T-helper 9 cell (primary cell): ENCODE data around the gene WDSUB1.

Experiments
- DNase-seq: peaks from one replicate; pipeline ENCODE4 v3.0.0-alpha.2; 2020

Gene WDSUB1

DNA sequence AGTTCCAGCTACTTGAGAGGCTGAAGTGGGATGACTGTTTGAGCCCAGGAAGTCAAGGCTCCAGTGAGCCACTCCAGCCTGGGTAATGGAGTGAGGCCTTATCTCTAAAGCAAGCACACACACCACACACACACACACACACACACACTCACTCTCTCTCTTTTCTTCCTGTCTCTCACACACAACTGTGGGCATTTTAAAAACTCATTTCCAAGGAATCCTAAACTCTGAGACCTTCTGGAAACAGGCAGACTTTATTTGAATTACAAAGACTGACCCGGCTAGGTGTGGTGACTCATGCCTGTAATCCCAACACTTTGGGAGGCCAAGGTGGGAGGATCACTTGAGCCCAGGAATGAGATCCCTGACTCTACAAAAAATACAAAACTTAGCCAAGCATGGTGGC is 21.3 kb downstream of the WDSUB1 start:
- no peak for DNase-seq

DNA sequence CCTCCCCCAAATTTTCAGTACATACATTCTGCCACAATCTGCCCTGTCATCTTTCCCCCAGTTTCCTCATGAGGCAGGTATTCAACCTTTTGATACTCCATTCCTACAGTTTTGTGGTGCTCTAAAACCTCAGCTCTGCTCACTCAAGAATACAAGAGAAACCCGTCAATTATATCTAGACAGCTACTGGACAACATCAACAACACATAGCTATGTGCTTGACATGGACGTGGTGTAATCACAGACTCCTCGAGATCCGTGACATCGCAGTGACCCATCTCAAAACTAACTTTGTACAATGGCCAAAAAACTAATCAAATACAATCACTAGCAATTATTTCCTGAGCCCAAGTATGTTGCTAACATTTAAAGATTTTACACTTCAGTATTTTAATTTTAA is 23.6 kb downstream of the WDSUB1 start:
- DNase-seq, result no peak

- DNase-seq, result no peak
These were observed 24.3 kb downstream of the WDSUB1 start for GRCh38 chr2:159262226-159262625.

DNA sequence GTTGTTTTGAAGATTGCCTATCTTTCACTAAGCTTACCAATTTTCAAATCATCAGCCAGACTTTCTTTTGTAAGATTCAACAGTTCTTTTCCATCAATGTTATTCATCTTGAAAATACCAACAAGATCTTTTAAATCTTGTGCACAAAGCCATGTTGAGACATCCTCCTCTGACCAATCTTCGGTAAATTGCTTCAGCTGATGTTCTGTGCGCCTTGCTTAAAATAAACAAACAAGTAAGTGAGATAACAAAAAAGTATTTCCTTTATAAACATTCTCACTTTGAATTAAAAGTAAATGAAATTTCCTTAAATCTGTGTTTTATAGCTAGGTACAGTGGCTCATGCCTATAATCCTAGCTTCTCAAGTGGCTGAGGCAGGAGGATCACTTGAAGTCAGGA is 30.3 kb downstream of the WDSUB1 start:
- no peak for DNase-seq

GRCh38 chr2:159252905-159253304 is 33.6 kb downstream of the WDSUB1 start:
- no peak for DNase-seq

DNA sequence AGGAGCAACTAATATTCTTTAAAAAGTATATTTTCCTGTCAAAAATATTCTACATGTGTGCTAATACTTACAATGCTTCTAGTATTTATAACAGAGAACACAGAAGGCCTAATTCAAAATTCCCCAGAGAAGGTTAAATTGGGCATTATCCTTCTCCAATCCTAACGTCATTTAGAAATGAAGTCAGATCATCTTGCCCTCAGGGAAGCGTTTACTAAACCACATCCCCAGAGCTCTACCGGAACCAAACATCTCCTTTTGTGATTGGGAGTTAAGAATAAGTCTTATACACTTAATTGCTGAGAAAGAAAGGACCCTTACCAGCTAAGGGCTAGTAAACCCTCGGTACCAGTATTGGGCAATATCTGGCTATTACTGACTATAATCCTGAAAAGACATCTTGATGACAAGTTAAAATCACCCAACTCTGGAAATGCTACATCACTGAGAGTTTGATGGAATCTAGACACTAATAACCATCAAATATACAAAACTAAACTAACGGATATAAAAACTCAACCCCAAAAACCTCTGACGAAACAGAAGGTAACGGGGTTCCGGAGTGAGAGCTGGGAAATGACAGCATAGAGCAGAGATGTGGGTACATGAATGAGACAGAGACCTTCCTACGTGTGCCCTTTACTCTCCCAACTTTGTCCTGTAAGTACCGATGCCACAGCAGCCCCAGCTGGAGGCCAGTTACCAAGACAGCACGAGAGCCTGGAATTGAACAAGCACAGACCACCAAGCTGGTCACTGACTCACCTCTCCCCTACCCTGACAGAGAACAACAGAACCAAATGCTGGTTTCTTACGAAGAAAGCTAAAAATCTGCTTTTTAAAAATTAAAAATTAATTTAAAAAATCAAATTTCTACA is 35.0 kb downstream of the WDSUB1 start:
- no peak for DNase-seq

GRCh38 chr2:159249990-159250715 is 36.4 kb downstream of the WDSUB1 start:
- DNase-seq, result no peak

GRCh38 chr2:159246325-159246988 is 40.0 kb downstream of the WDSUB1 start:
- no peak for DNase-seq

GRCh38 chr2:159243529-159243928 is 43.0 kb downstream of the WDSUB1 start:
- no peak for DNase-seq

DNA sequence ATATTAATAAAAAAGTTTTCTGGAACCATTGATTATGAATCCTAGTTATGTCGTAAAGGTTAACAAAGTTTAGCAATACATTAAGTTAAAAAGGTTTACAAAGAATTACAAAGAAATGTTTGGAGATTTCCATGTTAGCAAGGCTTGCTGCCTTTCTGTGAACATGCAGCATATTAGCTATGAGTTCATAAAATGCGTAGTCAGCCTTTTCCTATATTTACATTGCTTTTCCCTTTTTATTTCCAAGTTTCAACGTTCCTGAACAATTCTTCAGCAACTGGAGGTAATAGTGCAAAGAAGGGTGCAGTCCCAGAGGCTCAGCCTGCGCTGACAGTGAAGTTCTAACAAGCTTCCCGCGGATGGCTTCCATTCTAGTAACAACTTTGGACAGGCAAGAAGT is 51.6 kb downstream of the WDSUB1 start:
- DNase-seq, result no peak

- DNase-seq, result no peak
These were observed 53.9 kb downstream of the WDSUB1 start for GRCh38 chr2:159232456-159233170.

GRCh38 chr2:159230145-159230877 is 56.2 kb downstream of the WDSUB1 start:
- DNase-seq, result no peak

DNA sequence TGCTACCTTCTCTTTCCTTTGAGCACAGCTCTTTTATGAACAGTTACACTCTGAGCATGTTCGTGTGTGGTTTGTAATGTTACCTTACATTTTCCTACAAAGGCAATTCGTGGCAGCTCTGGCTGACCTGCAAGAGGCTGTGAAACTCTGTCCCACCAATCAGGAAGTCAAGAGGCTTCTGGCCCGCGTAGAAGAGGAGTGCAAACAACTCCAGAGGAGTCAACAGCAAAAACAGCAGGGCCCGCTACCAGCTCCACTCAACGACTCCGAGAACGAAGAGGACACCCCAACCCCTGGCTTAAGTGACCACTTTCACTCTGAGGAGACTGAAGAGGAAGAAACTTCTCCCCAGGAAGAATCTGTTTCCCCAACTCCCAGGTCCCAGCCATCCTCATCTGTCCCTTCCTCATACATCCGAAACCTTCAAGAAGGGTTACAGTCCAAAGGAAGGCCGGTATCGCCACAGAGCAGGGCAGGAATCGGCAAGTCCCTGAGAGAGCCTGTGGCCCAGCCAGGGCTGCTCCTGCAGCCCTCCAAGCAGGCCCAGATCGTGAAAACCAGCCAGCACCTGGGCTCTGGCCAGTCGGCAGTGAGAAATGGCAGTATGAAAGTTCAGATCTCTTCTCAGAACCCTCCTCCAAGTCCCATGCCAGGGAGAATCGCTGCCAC is 56.9 kb downstream of the WDSUB1 start:
- DNase-seq, result no peak

- no peak for DNase-seq
These were observed 58.4 kb downstream of the WDSUB1 start for GRCh38 chr2:159228081-159228581.

DNA sequence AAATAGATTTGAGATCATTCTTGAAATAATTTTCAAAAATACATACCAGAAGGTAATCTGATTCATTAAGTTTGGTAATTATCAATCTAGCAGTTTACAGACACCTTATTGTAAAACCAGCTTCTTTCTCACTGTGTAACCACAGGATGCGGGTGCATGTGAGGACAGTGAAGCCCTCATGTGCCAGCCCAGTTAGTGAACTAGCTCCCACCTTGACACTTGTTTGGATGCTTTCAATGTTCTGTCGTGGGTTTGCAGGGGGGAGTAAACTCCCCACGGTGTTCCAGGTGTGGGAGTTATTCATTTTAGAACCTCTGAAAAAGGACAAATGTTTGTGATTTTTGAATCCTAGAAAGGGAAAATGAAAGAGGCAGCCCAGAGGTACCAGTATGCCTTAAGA is 59.0 kb downstream of the WDSUB1 start:
- DNase-seq, result no peak

DNA sequence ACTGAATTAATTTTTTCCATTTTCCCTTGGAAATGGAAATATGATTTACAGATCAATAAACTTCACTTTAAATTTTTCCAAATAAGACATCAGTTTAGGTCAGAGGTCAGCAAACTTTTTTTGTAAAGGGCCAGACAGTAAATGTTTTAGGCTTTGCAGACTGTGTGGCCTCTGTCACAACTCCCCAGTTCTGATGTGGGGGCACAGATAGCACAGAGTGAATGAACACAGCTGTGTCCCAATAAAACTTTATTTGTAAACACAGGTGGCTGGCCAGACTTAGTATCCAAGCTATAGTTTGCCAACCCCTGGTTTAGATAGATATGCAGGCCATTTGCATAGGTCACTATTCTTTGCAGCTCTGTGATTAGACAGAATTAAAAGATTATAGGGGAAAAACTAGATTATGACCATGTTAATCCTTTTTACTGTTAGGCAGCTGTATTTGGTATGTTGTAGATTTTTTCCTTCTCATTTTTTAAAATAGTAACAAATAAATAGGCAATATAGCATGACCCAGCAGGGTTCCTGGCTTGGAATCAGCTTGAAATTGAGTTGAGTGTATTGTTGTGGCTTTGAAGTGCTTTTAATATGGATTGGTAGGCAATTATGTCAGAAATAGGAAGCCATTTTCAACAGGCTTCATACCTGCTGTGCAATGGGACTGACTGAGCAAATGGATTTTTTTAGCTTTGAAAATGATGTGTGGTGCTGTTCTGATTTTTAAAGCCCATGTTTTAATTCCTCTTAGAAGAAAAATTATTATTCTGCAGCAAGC is 59.7 kb downstream of the WDSUB1 start:
- no peak for DNase-seq

DNA sequence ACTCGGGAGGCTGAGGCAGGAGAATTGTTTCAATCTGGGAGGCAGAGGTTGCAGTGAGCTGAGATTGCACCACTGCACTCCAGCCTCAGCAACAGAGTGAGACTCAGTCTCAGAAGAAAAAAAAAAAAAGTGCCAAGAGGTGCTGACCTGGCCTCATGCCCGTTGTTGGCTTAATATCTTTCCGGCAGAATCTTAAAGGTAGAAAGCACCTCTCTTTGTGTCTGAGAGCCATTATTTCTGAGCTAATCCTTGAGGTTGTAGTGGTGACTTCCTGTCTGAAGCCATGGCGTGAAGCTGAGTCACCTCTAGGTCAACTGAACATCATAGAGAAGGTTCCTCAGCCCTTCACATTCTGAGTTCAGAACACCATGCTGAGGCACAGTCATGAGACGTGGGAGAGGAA is 60.4 kb downstream of the WDSUB1 start:
- no peak for DNase-seq

DNA sequence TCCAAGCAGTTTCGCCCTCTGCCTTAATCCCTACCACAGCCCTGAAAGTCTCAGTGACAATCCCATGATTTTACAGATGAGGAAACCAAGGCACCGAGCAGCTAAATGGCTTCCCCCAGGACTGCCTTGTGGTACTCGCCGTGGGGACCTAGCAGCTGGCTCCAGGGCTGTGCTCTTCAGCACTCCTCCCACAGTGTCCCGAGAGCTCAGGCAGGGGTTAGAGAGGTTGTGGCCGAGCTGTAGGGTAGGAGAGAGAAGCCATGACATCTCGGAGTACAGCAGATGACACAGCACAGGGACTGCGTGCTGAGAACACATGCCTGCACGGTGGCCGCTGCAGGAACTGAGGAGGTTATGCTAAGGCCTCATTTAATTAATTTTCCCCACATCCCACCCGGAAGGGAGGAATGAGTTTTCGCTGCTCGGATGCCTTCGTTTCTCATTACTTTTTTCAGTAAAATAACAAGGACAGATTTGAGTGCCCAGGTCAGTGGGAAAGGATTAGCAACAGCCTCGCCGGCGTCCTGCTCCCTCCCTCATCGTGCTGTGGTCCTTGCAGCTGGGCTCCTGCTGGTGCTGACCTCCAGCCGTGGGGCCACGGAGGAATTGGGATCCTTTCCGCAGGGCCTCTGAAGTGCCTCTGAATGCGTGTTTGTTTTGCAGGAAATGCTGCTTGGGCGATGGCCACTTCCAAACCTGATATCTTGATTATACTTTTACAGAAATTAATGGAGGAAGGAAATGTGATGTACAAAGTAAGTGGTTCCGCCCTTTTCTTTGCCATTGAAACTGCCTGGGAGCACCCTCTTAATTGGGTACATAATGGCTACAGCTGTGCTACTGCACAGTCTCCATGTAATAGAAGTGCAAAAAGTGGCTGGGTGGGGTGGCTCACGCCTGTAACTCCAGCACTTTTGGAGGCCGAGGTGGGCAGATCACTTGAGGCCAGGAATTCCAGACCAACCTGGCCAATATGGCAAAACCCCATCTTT is 61.2 kb downstream of the WDSUB1 start:
- DNase-seq, result no peak

DNA sequence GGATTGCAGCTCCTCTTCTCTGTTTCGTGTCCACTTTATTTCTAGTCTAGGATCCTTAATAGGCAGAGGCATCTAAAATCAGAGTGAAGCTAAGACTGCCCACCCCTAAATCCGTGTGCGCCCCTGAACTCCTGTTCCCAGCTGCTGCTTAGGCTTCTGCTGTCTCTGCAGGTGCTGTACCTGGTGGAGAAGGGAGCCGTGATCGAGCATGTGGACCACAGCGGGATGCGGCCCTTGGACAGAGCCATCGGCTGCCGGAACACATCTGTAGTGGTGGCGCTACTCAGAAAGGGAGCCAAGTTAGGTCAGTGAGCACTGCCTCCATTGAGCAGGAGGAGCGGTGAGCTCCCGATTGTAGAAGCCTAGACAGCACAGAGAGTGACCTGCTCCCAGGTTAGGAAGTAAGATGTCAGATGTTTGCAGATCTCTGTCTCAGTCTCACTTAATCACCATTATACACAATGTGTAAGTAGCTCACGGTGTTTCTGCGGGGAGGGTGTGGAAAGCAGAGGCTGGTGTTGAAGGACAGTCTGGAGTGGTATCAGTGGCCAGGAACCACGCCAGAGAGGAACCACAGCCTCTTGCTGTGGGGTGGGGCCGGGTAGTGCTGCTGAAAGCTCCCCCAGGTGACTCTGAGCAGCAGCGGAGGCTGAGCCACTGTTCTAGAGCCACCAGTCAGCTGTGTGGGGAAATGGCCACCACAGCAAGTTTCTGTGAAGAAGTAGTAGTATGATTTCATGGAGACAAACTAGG is 62.3 kb downstream of the WDSUB1 start:
- DNase-seq, result no peak
